ENCODE data around the gene KNDC1. TPM values are rescaled to one million over a fixed set of nuclear protein-coding genes. Genes with fewer than 3 reads are reported as not detected.

The KNDC1 gene
- total RNA-seq, 1 experiment from 2014 or later, result 15.7 TPM

GRCh38 chr10:133195096-133195495 lies 35.1 kb downstream of the KNDC1 start:
- Histone ChIP-seq H3K18ac (ENCODE audit: insufficient read length, low read depth, low read length) (no peak overlapping the region), H2BK20ac (ENCODE audit: low read depth, low read length, poor library complexity, severe bottlenecking) (no peak overlapping the region), H3K4ac (ENCODE audit: low read depth, low read length) (no peak overlapping the region), H4K91ac (ENCODE audit: insufficient read length, low read depth, low read length) (no peak overlapping the region), H3K79me2 (ENCODE audit: insufficient read depth, low read length) (no peaks in the 10 kb centered on the region), H3K56ac (ENCODE audit: insufficient read length, low read depth, low read length) (no peak overlapping the region), H2AFZ (ENCODE audit: low read length) (no peak overlapping the region), H3K14ac (ENCODE audit: insufficient read depth, low read length) (no peak overlapping the region), H2BK120ac (ENCODE audit: low read depth, low read length, poor library complexity, severe bottlenecking) (no peak overlapping the region), H3K23me2 (ENCODE audit: insufficient read length, low read depth, low read length, poor library complexity, severe bottlenecking) (no peaks in the 10 kb centered on the region), H3K9ac (ENCODE audit: extremely low read depth, insufficient read length, low read length) (no peak overlapping the region), H3K9me3 (ENCODE audit: control insufficient read depth, low read depth, low read length) (no peaks in the 10 kb centered on the region), H3K27me3 (ENCODE audit: insufficient read depth, low read length) (no peaks in the 10 kb centered on the region), H3K79me1 (ENCODE audit: insufficient read depth, low read depth, low read length, poor library complexity, severe bottlenecking) (no peaks in the 10 kb centered on the region), H4K20me1 (ENCODE audit: control insufficient read depth, insufficient read depth, insufficient read length) (no peaks in the 10 kb centered on the region), H3K27ac (ENCODE audit: insufficient read length, low read depth, low read length) (no peak overlapping the region), H3K4me2 (ENCODE audit: insufficient read depth, insufficient read length, low read length) (no peak overlapping the region), H2AK5ac (ENCODE audit: insufficient read length, low read length) (no peak overlapping the region), H2BK5ac (ENCODE audit: insufficient read length, low read length) (no peak overlapping the region), H4K8ac (replicated peaks; ENCODE audit: insufficient read length, low read depth, low read length) (no peak overlapping the region), H2BK15ac (ENCODE audit: low read depth, low read length) (no peak overlapping the region), H3K23ac (ENCODE audit: insufficient read length, low read depth, low read length) (no peak overlapping the region), H3T11ph (ENCODE audit: low read length) (no peak overlapping the region), H4K5ac (ENCODE audit: insufficient read length, low read depth, low read length) (no peak overlapping the region), H3K4me1 (ENCODE audit: insufficient read depth, low read length) (no peaks in the 10 kb centered on the region), H2BK12ac (ENCODE audit: insufficient read length, low read depth, low read length) (no peak overlapping the region)
- no peak for DNase-seq
- no CpG with 5 or more reads among the region's 19 CpGs for WGBS (ENCODE audit: extremely low coverage, insufficient read length, low lambda C conversion rate)
- Mint-ChIP-seq H3K4me1 (0 out of 4 replicates have a peak, but pooled peaks cover 0 to 2% of the 10 kb centered on the region in 2 experiments), H3K27ac (no peak overlapping the region; a peak in 1 of 7 replicates), H3K27me3 (ENCODE audit: low read depth) (peaks cover 16% of the 10 kb centered on the region), H3K4me3 (0 out of 5 replicates have a peak overlapping the region, but pooled peaks of 1 of the 2 experiments have one; percentile 23), H3K9me3 (peaks cover 17 to 32% of the 10 kb centered on the region in 2 experiments), H3K36me3 (ENCODE audit: insufficient read depth in 1 of 3, low read depth in 3 of 3) (peaks cover 0 to 24% (median 20%) of the 10 kb centered on the region in 3 experiments)
- TF ChIP-seq CTCF (conservative IDR thresholded peaks at IDR 0.05), result no peak

Measured in H9 (cell line).